Activated B cell treated with CpG ODN at 0.5 μM for 24 hours (primary cell): ENCODE results near the gene PRODH2. TPM values are rescaled to one million over a fixed set of nuclear protein-coding genes. Genes with fewer than 3 reads are reported as not detected.

ENCODE experiments used
- ATAC-seq: fragments of 200-7000 bp; cut with Tn5 transposase; one replicate; pipeline ENCODE4 v1.10.0; 2021; ENCODE audit warnings: low read depth, mild to moderate bottlenecking, moderate library complexity
- CTCF ChIA-PET: fragments of 350-600 bp; sonication (Branson Sonifier 250); formaldehyde crosslinking; loops from one replicate; lab custom pipeline; 2021; ENCODE audit warnings: antibody characterized with exemption; lab: Charles Lee
- POLR2A ChIA-PET: fragments of 350-600 bp; sonication (Branson Sonifier 250); formaldehyde crosslinking; loops from one replicate; lab custom pipeline; 2021; ENCODE audit warnings: antibody characterized with exemption; lab: Charles Lee
- DNase-seq: peaks from one replicate; pipeline ENCODE4 v3.0.0; 2022
- H3K27ac Mint-ChIP-seq: one replicate; pipeline ENCODE4 v1.8.0; 2020; ENCODE audit warnings: mixed read lengths
- H3K27me3 Mint-ChIP-seq: one replicate; pipeline ENCODE4 v1.8.0; 2021; ENCODE audit warnings: mixed read lengths
- H3K36me3 Mint-ChIP-seq: one replicate; pipeline ENCODE4 v1.8.0; 2021; ENCODE audit warnings: low read depth, mixed read lengths
- H3K4me1 Mint-ChIP-seq: one replicate; pipeline ENCODE4 v1.8.0; 2021; ENCODE audit warnings: mixed read lengths
- H3K4me3 Mint-ChIP-seq: one replicate; pipeline ENCODE4 v1.8.0; 2020; ENCODE audit warnings: mild to moderate bottlenecking, mixed read lengths
- H3K9me3 Mint-ChIP-seq: one replicate; pipeline ENCODE4 v1.8.0; 2020; ENCODE audit warnings: mixed read lengths
- intact Hi-C: fragments of 100-400 bp; cut with micrococcal nuclease; formaldehyde crosslinking; loops from one replicate; pipeline ENCODE4 v1.15.1; 2024
- total RNA-seq: library from RNA; stranded (reverse); gene quantifications from 2 replicates; pipeline ENCODE4 v1.2.3, GENCODE V29; 2022
- TF ChIP-seq, protein P1 (sequence below): fragments of 200-600 bp; IDR thresholded peaks from one replicate; pipeline ENCODE4 v1.8.0; 2022; ENCODE audit warnings: antibody characterized with exemption, mild to moderate bottlenecking

Gene PRODH2
- total RNA-seq, 1 donor from 2014 or later: not detected

DNA sequence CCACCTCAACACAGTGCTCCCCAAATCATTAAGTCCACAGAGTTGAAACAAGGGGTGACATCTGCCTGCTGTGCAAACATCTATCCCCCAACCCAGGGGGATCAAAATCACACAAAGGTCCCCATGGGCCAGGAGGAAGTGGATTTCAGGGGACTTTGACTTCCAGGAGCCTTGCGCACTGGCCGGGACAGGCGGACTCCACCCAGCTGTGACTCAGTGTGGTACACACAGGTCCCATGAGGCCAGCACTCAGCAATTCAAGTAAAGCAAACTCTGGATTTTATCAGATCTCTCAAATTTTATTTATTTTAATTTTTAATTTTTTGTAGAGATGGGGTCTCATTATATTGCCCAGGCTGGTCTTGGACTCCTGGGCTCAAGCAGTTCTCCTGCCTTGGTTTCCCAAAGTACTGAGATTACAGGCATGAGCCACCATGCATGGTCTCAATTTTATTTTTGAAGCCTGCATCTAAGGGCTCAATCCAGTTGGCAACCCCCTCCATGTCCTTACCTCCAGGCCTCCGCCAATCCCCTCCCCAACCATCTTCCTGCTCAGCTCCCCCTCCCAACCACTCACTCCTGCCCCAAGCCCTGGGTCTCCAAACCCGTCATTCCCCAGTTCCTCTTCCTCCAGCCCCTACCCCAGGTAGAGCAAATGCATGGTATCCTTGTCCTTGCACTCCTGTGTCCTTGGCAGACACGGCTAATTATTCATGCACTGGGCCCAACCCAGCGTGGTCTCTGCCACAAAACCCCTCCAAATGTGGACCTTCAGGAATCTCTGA is 19.1 kb downstream of the PRODH2 start:
- peaks cover 23% of the 10 kb centered on the region for H3K27me3 Mint-ChIP-seq
- DNase-seq: no peak
- no peak overlapping the region for H3K27ac Mint-ChIP-seq
- intact Hi-C loops: no loop called here
- H3K36me3 Mint-ChIP-seq: no peaks in the 10 kb centered on the region
- CTCF ChIA-PET: no interaction called here
- POLR2A ChIA-PET: no interaction called here
- peak; percentile 37 for ATAC-seq
- H3K9me3 Mint-ChIP-seq: no peaks in the 10 kb centered on the region
- no peak overlapping the region for H3K4me3 Mint-ChIP-seq
- H3K4me1 Mint-ChIP-seq: peaks cover 3% of the 10 kb centered on the region
- TF ChIP-seq, protein P1, sequence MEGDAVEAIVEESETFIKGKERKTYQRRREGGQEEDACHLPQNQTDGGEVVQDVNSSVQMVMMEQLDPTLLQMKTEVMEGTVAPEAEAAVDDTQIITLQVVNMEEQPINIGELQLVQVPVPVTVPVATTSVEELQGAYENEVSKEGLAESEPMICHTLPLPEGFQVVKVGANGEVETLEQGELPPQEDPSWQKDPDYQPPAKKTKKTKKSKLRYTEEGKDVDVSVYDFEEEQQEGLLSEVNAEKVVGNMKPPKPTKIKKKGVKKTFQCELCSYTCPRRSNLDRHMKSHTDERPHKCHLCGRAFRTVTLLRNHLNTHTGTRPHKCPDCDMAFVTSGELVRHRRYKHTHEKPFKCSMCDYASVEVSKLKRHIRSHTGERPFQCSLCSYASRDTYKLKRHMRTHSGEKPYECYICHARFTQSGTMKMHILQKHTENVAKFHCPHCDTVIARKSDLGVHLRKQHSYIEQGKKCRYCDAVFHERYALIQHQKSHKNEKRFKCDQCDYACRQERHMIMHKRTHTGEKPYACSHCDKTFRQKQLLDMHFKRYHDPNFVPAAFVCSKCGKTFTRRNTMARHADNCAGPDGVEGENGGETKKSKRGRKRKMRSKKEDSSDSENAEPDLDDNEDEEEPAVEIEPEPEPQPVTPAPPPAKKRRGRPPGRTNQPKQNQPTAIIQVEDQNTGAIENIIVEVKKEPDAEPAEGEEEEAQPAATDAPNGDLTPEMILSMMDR: no peak

DNA sequence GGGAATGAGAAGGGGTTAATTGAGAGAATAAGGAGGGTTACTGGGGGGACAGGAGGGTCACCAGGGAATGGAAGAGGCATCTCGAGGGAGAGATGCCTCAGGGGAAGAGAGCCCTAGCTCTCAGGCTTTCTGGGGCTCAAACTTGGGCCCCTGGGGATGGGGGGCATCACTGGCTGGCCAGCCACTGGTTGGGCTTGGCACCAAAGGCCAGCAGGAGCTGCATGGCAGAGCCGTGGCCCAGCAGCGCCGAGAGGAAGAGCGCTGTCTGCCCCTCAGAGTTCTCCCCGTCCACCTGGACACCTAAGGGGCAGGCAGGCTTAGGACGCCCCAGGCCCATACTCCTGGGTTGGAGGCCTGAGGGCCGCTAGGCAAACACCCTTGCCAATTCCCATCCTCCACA is 19.8 kb downstream of the PRODH2 start:
- Mint-ChIP-seq H3K4me3 (no peak overlapping the region), H3K9me3 (no peaks in the 10 kb centered on the region), H3K27ac (no peak overlapping the region), H3K27me3 (peaks cover 19% of the 10 kb centered on the region), H3K36me3 (no peaks in the 10 kb centered on the region), H3K4me1 (peaks cover 3% of the 10 kb centered on the region)
- no peak for DNase-seq
- ChIA-PET CTCF (no interaction called here), POLR2A (no interaction called here)
- intact Hi-C loops: no loop called here
- no peak for ATAC-seq
- TF ChIP-seq, protein P1: no peak

- POLR2A ChIA-PET: no interaction called here
- intact Hi-C loops: no loop called here
- Mint-ChIP-seq H3K36me3 (no peaks in the 10 kb centered on the region), H3K4me1 (peaks cover 3% of the 10 kb centered on the region), H3K9me3 (no peaks in the 10 kb centered on the region), H3K27me3 (peaks cover 17% of the 10 kb centered on the region), H3K4me3 (no peak overlapping the region), H3K27ac (no peak overlapping the region)
- TF ChIP-seq, protein P1: no peak
- ATAC-seq (no peak), DNase-seq (no peak)
- CTCF ChIA-PET: no interaction called here
These were observed 20.3 kb downstream of the PRODH2 start for GRCh38 chr19:35792312-35792711.

GRCh38 chr19:35791814-35792279 is 20.8 kb downstream of the PRODH2 start:
- ATAC-seq: no peak
- H3K9me3 Mint-ChIP-seq: no peaks in the 10 kb centered on the region
- H3K4me3 Mint-ChIP-seq: no peak overlapping the region
- H3K27me3 Mint-ChIP-seq: peaks cover 12% of the 10 kb centered on the region
- H3K36me3 Mint-ChIP-seq: no peaks in the 10 kb centered on the region
- no peak for DNase-seq
- intact Hi-C loops: no loop called here
- ChIA-PET POLR2A (no interaction called here), CTCF (no interaction called here)
- no peak overlapping the region for H3K27ac Mint-ChIP-seq
- no peaks in the 10 kb centered on the region for H3K4me1 Mint-ChIP-seq
- TF ChIP-seq, protein P1: no peak

GRCh38 chr19:35790981-35791813 is 21.4 kb downstream of the PRODH2 start:
- CTCF ChIA-PET: no interaction called here

More at GRCh38 chr19:35790981-35791813, 21.4 kb downstream of the PRODH2 start:
- POLR2A ChIA-PET: no interaction called here
- no peak overlapping the region for H3K27ac Mint-ChIP-seq
- DNase-seq: no peak
- no peak for ATAC-seq
- H3K4me1 Mint-ChIP-seq: no peaks in the 10 kb centered on the region
- TF ChIP-seq, protein P1: no peak
- intact Hi-C loops: no loop called here
- no peaks in the 10 kb centered on the region for H3K36me3 Mint-ChIP-seq
- peaks cover 7% of the 10 kb centered on the region for H3K27me3 Mint-ChIP-seq
- no peak overlapping the region for H3K4me3 Mint-ChIP-seq
- H3K9me3 Mint-ChIP-seq: no peaks in the 10 kb centered on the region
